ENCODE results near the gene UBE3D. TPM values are rescaled to one million over a fixed set of nuclear protein-coding genes. Genes with fewer than 3 reads are reported as not detected.

UBE3D gene
- polyA plus RNA-seq, 2 of the 4 experiments (the other 2 are of a cell fraction), result 4.4 to 6.2 TPM

DNA sequence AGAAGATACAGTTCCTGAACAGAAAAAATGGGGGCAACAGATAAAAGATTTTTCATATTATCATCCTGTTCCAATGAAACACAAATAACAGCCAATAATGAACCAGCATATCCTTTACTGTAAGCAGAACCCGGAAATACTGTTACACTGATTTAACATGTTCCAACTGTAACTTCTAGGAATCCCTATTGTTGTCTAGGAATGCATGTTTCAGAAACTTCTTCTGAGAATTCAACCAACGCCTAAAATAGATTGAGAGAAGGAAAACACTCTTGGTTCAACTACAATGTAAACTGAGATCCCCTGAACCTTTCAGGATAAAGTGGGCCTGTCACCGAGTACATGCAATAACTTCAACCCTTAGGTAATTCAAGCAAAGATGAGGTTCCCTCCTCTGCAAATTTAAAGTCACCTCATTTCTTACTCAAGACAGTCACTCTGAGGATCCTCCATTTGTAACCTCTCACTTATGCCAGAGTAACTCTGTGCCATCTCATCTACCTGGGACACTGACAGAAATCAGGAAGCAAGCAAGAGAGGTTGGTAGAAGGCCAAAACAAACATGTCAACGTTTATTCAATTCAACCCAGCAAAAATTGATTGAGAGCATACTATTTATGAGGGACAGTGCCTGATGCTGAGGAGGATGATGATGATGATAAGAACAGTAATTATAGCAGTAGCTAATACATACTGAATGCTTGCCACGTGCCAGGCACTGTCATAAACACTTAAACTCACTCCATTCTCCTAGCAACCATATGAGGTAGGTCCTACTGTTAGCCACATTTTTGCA is 14.1 kb downstream of the UBE3D start:
- H3K9me3 ChIP-seq, result no peaks in the 10 kb centered on the region
- no peaks in the 10 kb centered on the region for H3K4me1 ChIP-seq
- ATAC-seq, result no peak
- ChIA-PET CTCF (no interaction called here), POLR2A (no interaction called here)
- no peak for FAIRE-seq
- TF ChIP-seq JUN (IDR thresholded peaks at IDR 0.05), result no peak
- TF ChIP-seq, protein P1, sequence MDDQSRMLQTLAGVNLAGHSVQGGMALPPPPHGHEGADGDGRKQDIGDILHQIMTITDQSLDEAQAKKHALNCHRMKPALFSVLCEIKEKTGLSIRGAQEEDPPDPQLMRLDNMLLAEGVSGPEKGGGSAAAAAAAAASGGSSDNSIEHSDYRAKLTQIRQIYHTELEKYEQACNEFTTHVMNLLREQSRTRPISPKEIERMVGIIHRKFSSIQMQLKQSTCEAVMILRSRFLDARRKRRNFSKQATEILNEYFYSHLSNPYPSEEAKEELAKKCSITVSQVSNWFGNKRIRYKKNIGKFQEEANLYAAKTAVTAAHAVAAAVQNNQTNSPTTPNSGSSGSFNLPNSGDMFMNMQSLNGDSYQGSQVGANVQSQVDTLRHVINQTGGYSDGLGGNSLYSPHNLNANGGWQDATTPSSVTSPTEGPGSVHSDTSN (IDR thresholded peaks at IDR 0.05), result no peak
- TF ChIP-seq CTCF (IDR thresholded peaks at IDR 0.05), result no peak
- H3K4me3 ChIP-seq, result no peak overlapping the region
- WGBS (ENCODE audit: missing lambda C conversion rate), result 60% methylated on average over 5 of the region's 5 CpGs
- no peak for DNase-seq (ENCODE audit: low read depth in 1 of 2, low spot score in 1 of 2)
- no peak overlapping the region for H3K27ac ChIP-seq
- no peak overlapping the region for H3K4me2 ChIP-seq

GRCh38 chr6:83047065-83047754 is 18.4 kb downstream of the UBE3D start:
- WGBS (ENCODE audit: missing lambda C conversion rate), result 78% methylated on average over 7 of the region's 7 CpGs
- no peaks in the 10 kb centered on the region for H3K4me1 ChIP-seq
- POLR2A ChIA-PET, result no interaction called here
- no peak overlapping the region for H3K4me3 ChIP-seq
- TF ChIP-seq CEBPB (IDR thresholded peaks at IDR 0.05), result no peak
- no peak for TF ChIP-seq HOXB13 (CRISPR knock-in tag; IDR thresholded peaks at IDR 0.05; ENCODE audit: low read depth)
- TF ChIP-seq, protein P2, sequence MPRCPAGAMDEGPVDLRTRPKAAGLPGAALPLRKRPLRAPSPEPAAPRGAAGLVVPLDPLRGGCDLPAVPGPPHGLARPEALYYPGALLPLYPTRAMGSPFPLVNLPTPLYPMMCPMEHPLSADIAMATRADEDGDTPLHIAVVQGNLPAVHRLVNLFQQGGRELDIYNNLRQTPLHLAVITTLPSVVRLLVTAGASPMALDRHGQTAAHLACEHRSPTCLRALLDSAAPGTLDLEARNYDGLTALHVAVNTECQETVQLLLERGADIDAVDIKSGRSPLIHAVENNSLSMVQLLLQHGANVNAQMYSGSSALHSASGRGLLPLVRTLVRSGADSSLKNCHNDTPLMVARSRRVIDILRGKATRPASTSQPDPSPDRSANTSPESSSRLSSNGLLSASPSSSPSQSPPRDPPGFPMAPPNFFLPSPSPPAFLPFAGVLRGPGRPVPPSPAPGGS (IDR thresholded peaks at IDR 0.05), result no peak
- TF ChIP-seq CHD4 (IDR thresholded peaks at IDR 0.05; ENCODE audit: borderline replicate concordance), result no peak
- no peak for TF ChIP-seq CTCF (IDR thresholded peaks at IDR 0.05)
- TF ChIP-seq KDM5A (IDR thresholded peaks at IDR 0.05), result no peak
- TF ChIP-seq MAFK (IDR thresholded peaks at IDR 0.05; ENCODE audit: partially characterized antibody), result no peak
- no peak for TF ChIP-seq HOXB5 (CRISPR knock-in tag; IDR thresholded peaks at IDR 0.05)
- TF ChIP-seq ZC3H11A (IDR thresholded peaks at IDR 0.05), result no peak
- no peak for TF ChIP-seq HES2 (IDR thresholded peaks at IDR 0.05)
- TF ChIP-seq, protein P3, sequence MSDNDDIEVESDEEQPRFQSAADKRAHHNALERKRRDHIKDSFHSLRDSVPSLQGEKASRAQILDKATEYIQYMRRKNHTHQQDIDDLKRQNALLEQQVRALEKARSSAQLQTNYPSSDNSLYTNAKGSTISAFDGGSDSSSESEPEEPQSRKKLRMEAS (IDR thresholded peaks at IDR 0.05), result no peak
- TF ChIP-seq EHF (CRISPR knock-in tag; IDR thresholded peaks at IDR 0.05), result no peak
- FAIRE-seq (no peak), DNase-seq (ENCODE audit: low read depth in 1 of 2, low spot score in 1 of 2) (no peak), ATAC-seq (no peak)
- CTCF ChIA-PET, result interaction anchor here (1.1 to 1.4 kb wide), 2 partner anchors 18 to 794 kb away, joined by 3 to 7 read pairs; partner anchors contain the start of gene UBE3D
- no peak overlapping the region for H3K27ac ChIP-seq
- no peaks in the 10 kb centered on the region for H3K9me3 ChIP-seq
- no peak overlapping the region for H3K4me2 ChIP-seq

All from A549 (cell line).